ENCODE results near the gene TM7SF2. TPM values are rescaled to one million over a fixed set of nuclear protein-coding genes. Genes with fewer than 3 reads are reported as not detected.

The TM7SF2 gene
- total RNA-seq, 1 experiment from 2014 or later = 37.8 TPM

DNA sequence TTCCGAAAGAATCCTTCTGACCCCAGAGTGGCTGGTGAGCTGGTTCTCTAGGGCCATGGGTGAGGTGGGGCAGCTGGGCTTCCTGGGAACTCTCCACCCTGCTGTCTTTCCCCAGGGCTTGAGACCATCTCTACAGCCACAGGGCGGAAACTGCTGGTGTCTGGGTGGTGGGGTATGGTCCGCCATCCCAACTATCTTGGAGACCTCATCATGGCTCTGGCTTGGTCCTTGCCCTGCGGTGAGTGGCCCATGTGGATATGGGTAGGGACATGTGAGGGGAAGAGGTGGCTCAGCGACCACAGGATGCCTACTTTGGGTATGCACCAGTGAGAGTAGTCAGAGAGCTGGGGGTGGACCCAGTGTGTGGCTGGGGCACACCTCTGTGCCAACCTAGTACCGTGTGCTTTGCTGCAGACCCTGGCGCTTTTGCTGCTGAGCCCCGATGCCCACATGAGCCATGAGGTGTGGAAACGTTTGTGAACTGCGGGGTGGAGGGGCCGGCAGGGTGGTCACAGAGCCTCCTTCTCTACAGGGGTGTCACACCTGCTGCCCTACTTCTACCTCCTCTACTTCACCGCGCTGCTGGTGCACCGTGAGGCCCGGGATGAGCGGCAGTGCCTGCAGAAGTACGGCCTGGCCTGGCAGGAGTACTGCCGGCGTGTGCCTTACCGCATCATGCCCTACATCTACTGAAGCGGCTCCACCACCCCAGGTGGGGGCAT is 3.9 kb downstream of the TM7SF2 start:
- Histone ChIP-seq H3K27me3 (replicated peaks; ENCODE audit: insufficient read depth, low read depth, low read length, poor library complexity) (no peaks in the 10 kb centered on the region), H3K4me1 (ENCODE audit: insufficient read depth, low read length, poor library complexity, severe bottlenecking) (peaks cover 25% of the 10 kb centered on the region), H3K9me3 (ENCODE audit: low read depth, low read length, poor library complexity, severe bottlenecking) (no peaks in the 10 kb centered on the region), H3K4me3 (ENCODE audit: low read depth, low read length, poor library complexity, severe bottlenecking) (peak overlapping the region; percentile 95), H3K27ac (ENCODE audit: low read depth, low read length, poor library complexity, severe bottlenecking) (no peak overlapping the region), H3K36me3 (ENCODE audit: insufficient read depth, low read length, poor library complexity, severe bottlenecking) (peaks cover 31% of the 10 kb centered on the region)
- POLR2A ChIA-PET (ENCODE audit: low non-redundant PET) = no interaction called here
- CTCF ChIA-PET = no interaction called here
- DNase-seq (ENCODE audit: low spot score) = no peak
- intact Hi-C loops (cut with micrococcal nuclease; ENCODE audit: unreplicated experiment) = loop anchor here (5.0 to 10.0 kb wide), 3 partner anchors 88 to 331 kb away; partner anchors contain the start of gene SNX15
- TF ChIP-seq EZH2 (IDR thresholded peaks at IDR 0.05; ENCODE audit: borderline replicate concordance, low read depth, low read length, poor library complexity, severe bottlenecking) = no peak
- TF ChIP-seq, protein P1, sequence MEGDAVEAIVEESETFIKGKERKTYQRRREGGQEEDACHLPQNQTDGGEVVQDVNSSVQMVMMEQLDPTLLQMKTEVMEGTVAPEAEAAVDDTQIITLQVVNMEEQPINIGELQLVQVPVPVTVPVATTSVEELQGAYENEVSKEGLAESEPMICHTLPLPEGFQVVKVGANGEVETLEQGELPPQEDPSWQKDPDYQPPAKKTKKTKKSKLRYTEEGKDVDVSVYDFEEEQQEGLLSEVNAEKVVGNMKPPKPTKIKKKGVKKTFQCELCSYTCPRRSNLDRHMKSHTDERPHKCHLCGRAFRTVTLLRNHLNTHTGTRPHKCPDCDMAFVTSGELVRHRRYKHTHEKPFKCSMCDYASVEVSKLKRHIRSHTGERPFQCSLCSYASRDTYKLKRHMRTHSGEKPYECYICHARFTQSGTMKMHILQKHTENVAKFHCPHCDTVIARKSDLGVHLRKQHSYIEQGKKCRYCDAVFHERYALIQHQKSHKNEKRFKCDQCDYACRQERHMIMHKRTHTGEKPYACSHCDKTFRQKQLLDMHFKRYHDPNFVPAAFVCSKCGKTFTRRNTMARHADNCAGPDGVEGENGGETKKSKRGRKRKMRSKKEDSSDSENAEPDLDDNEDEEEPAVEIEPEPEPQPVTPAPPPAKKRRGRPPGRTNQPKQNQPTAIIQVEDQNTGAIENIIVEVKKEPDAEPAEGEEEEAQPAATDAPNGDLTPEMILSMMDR (conservative IDR thresholded peaks at IDR 0.05; ENCODE audit: low read depth, low read length) = no peak
- BruUV-seq (replicated peaks) = no TSS peak

DNA sequence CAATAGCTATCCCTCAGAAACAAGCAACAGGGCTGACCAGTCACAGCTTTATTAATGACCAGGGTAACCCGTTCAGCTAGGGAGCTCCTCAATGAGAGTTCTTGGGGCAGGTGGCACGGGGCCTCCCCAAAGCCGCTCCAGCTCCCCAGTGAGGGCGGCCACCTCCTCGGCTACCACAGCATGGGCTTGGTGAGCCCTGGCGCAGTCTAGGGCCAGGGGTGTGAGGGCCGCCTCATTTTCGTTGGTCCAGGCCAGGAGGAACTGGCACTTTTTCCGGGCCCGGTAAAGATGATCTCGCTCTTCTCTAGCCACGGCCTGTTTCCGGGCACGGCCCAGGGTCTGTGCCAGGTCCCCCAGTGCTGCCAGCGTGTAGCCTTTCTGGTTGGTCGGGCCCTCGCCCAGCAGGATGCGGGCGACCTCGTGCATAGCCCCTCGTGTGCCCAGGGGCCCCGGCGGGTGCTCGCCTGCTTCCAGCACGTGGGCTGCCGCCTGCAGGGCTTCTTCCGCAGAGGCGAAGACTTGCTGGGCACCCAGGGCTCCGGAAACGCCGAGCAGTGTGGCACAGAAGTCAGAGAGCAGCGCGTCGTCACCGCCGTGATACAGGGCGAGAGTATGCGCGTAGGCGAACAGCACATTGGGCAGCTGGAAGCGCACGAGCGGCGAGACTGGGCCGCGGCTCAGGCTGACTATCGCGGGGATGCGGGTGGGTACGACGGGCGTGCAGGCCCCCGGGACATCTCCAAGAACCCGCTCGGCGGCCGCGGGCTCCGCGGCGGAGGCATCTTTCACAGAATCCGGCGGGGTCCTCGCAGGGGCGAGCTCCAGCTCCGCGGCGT is 4.9 kb downstream of the TM7SF2 start:
- H3K27ac ChIP-seq (ENCODE audit: low read depth, low read length, poor library complexity, severe bottlenecking) = peak overlapping the region; percentile 92

More for the DNA sequence above, 4.9 kb downstream of the TM7SF2 start:
- Histone ChIP-seq H3K4me3 (ENCODE audit: low read depth, low read length, poor library complexity, severe bottlenecking) (peak overlapping the region; percentile 95), H3K27me3 (replicated peaks; ENCODE audit: insufficient read depth, low read depth, low read length, poor library complexity) (no peaks in the 10 kb centered on the region), H3K4me1 (ENCODE audit: insufficient read depth, low read length, poor library complexity, severe bottlenecking) (peaks cover 29% of the 10 kb centered on the region), H3K36me3 (ENCODE audit: insufficient read depth, low read length, poor library complexity, severe bottlenecking) (peaks cover 41% of the 10 kb centered on the region), H3K9me3 (ENCODE audit: low read depth, low read length, poor library complexity, severe bottlenecking) (no peaks in the 10 kb centered on the region)
- no peak for TF ChIP-seq EZH2 (IDR thresholded peaks at IDR 0.05; ENCODE audit: borderline replicate concordance, low read depth, low read length, poor library complexity, severe bottlenecking)
- TF ChIP-seq, protein P1 (conservative IDR thresholded peaks at IDR 0.05; ENCODE audit: low read depth, low read length) = no peak
- CTCF ChIA-PET = no interaction called here
- no TSS peak for BruUV-seq (replicated peaks)
- intact Hi-C loops (cut with micrococcal nuclease; ENCODE audit: unreplicated experiment) = loop anchor here (5.0 to 10.0 kb wide), 3 partner anchors 89 to 332 kb away; partner anchors contain the start of gene SNX15
- DNase-seq (ENCODE audit: low spot score) = peak; percentile 71
- POLR2A ChIA-PET (ENCODE audit: low non-redundant PET) = interaction anchor here (0.7 kb wide), 1 partner anchor 9 kb away, joined by 3 read pairs; no protein-coding TSS in a partner anchor
